OCI-LY1 (cell line): ENCODE results near the gene OSBPL6.

Source experiments
- H2AFZ ChIP-seq: fragments of 200-600 bp; sonication (generic), shearing (Covaris generic); 2 replicates; pipeline ENCODE4 v1.6.0; 2014; ENCODE audit warnings: antibody characterized with exemption, mild to moderate bottlenecking, low read length
- H3F3A ChIP-seq: fragments of 200-600 bp; sonication (generic), shearing (Covaris generic); 2 replicates; pipeline ENCODE4 v1.6.0; 2014; ENCODE audit warnings: mild to moderate bottlenecking, antibody characterized with exemption, low read length, moderate library complexity; ENCODE audit not compliant: insufficient read depth
- H3K27ac ChIP-seq: fragments of 200-600 bp; sonication (generic); 2 replicates; pipeline ENCODE4 v1.5.1; 2014; ENCODE audit warnings: low read length, mixed run types, mild to moderate bottlenecking, low read depth; ENCODE audit not compliant: poor library complexity, severe bottlenecking
- H3K27me3 ChIP-seq: fragments of 200-600 bp; sonication (generic); 2 replicates; pipeline ENCODE4 v1.6.0; 2014; ENCODE audit warnings: antibody characterized with exemption, mild to moderate bottlenecking, low read length, moderate library complexity; ENCODE audit not compliant: insufficient read depth
- H3K36me3 ChIP-seq: fragments of 200-600 bp; sonication (generic); 2 replicates; pipeline ENCODE4 v1.6.1; 2014; ENCODE audit warnings: mild to moderate bottlenecking, antibody characterized with exemption, low read length, moderate library complexity, mixed read lengths; ENCODE audit not compliant: insufficient read depth
- H3K4me1 ChIP-seq: fragments of 200-600 bp; sonication (generic); 2 replicates; pipeline ENCODE4 v1.5.1; 2014; ENCODE audit warnings: mild to moderate bottlenecking, low read length, moderate library complexity; ENCODE audit not compliant: insufficient read depth, severe bottlenecking
- H3K4me2 ChIP-seq: fragments of 200-600 bp; sonication (generic), shearing (Covaris generic); 2 replicates; pipeline ENCODE4 v1.6.1; 2014; ENCODE audit warnings: low read length
- H3K4me3 ChIP-seq: fragments of 200-600 bp; sonication (generic); 2 replicates; pipeline ENCODE4 v1.5.1; 2014; ENCODE audit warnings: low read length, low read depth, mild to moderate bottlenecking, mixed read lengths; ENCODE audit not compliant: poor library complexity, severe bottlenecking
- H3K79me2 ChIP-seq: fragments of 200-600 bp; shearing (Covaris generic); 2 replicates; pipeline ENCODE4 v1.6.1; 2016; ENCODE audit warnings: mixed run types, low read length, mixed read lengths; ENCODE audit not compliant: insufficient read depth
- H3K9ac ChIP-seq: fragments of 200-600 bp; sonication (generic), shearing (Covaris generic); 2 replicates; pipeline ENCODE4 v1.6.1; 2014; ENCODE audit warnings: mild to moderate bottlenecking, low read length, mixed read lengths
- H3K9me2 ChIP-seq: fragments of 200-600 bp; sonication (generic), shearing (Covaris generic); 2 replicates; pipeline ENCODE4 v1.6.1; 2014; ENCODE audit warnings: low read depth, mild to moderate bottlenecking, low read length, mixed read lengths
- H3K9me3 ChIP-seq: fragments of 200-600 bp; shearing (Covaris generic); 2 replicates; pipeline ENCODE4 v1.6.1; 2014; ENCODE audit warnings: low read length, mixed read lengths
- H4K20me1 ChIP-seq: fragments of 200-600 bp; sonication (generic), shearing (Covaris generic); 2 replicates; pipeline ENCODE4 v1.6.0; 2016; ENCODE audit warnings: mild to moderate bottlenecking, low read length; ENCODE audit not compliant: insufficient read depth
- EZH2 ChIP-seq: fragments of 200-600 bp; sonication (generic), shearing (Covaris generic); IDR thresholded peaks from 2 replicates; pipeline ENCODE4 v1.8.0; 2017; ENCODE audit warnings: borderline replicate concordance, mixed run types, mild to moderate bottlenecking, antibody characterized with exemption, low read length, moderate library complexity, mixed read lengths
- TF ChIP-seq, protein P1 (sequence below): fragments of 200-600 bp; sonication (generic), shearing (Covaris generic); IDR thresholded peaks from 2 replicates; pipeline ENCODE4 v1.5.1; 2017; ENCODE audit warnings: mild to moderate bottlenecking, antibody characterized with exemption, low read length, moderate library complexity, mixed read lengths

OSBPL6 gene

DNA sequence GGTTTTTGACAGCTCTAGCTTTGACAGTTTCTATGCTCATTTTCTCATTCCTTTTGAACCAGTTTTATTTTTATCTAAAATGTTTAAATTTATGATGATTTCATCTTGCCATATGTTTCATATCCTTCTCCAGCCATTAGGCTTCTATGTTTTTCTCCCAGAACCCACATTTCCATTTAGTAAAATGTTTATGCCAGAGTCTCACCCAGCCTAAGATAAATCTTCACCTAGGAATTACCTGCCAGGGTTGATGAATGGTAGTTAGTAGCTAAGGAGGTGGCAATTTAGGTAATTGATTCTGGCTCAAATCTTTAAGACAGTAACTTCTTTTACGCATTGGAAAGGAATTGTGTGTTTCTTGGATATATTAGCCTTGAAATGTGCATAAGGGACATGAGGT lies 173.0 kb downstream of the OSBPL6 start:
- no peaks in the 10 kb centered on the region for H3K79me2 ChIP-seq
- H3K27me3 ChIP-seq = no peaks in the 10 kb centered on the region
- no peak overlapping the region for H3K4me3 ChIP-seq
- H3K9me2 ChIP-seq = no peaks in the 10 kb centered on the region
- H3F3A ChIP-seq = no peaks in the 10 kb centered on the region
- no peaks in the 10 kb centered on the region for H3K4me1 ChIP-seq
- no peak overlapping the region for H3K9ac ChIP-seq
- no peak for TF ChIP-seq EZH2
- TF ChIP-seq, protein P1, sequence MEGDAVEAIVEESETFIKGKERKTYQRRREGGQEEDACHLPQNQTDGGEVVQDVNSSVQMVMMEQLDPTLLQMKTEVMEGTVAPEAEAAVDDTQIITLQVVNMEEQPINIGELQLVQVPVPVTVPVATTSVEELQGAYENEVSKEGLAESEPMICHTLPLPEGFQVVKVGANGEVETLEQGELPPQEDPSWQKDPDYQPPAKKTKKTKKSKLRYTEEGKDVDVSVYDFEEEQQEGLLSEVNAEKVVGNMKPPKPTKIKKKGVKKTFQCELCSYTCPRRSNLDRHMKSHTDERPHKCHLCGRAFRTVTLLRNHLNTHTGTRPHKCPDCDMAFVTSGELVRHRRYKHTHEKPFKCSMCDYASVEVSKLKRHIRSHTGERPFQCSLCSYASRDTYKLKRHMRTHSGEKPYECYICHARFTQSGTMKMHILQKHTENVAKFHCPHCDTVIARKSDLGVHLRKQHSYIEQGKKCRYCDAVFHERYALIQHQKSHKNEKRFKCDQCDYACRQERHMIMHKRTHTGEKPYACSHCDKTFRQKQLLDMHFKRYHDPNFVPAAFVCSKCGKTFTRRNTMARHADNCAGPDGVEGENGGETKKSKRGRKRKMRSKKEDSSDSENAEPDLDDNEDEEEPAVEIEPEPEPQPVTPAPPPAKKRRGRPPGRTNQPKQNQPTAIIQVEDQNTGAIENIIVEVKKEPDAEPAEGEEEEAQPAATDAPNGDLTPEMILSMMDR = no peak
- no peaks in the 10 kb centered on the region for H3K9me3 ChIP-seq
- no peak overlapping the region for H3K27ac ChIP-seq
- no peak overlapping the region for H3K4me2 ChIP-seq
- no peaks in the 10 kb centered on the region for H3K36me3 ChIP-seq
- H2AFZ ChIP-seq = no peak overlapping the region
- H4K20me1 ChIP-seq = no peaks in the 10 kb centered on the region

DNA sequence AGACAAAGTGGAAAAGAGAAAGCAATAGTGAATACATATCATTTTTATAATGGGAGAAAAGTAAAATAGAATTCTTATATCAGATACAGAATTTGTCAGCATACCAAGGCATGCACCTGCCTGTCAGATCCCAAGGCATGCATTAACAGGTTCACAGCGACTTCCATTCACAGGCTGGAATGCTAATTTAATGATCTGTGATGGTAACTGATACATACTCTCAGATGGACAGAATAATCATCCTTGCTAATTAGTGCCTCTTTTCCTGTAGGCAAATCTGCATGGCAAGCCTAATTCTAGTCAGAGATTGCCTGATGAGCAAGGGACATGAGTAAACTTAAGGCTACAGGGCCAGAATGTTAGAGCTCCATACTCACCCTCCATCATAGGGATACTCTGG lies 180.6 kb downstream of the OSBPL6 start:
- Histone ChIP-seq H3K9me3 (no peaks in the 10 kb centered on the region), H3F3A (no peaks in the 10 kb centered on the region), H3K4me2 (no peak overlapping the region), H4K20me1 (no peaks in the 10 kb centered on the region), H3K4me3 (no peak overlapping the region), H3K4me1 (no peaks in the 10 kb centered on the region), H3K79me2 (no peaks in the 10 kb centered on the region), H3K36me3 (no peaks in the 10 kb centered on the region), H2AFZ (no peak overlapping the region), H3K27me3 (no peaks in the 10 kb centered on the region), H3K9me2 (no peaks in the 10 kb centered on the region), H3K9ac (no peak overlapping the region), H3K27ac (no peak overlapping the region)
- no peak for TF ChIP-seq EZH2
- TF ChIP-seq, protein P1 = no peak

DNA sequence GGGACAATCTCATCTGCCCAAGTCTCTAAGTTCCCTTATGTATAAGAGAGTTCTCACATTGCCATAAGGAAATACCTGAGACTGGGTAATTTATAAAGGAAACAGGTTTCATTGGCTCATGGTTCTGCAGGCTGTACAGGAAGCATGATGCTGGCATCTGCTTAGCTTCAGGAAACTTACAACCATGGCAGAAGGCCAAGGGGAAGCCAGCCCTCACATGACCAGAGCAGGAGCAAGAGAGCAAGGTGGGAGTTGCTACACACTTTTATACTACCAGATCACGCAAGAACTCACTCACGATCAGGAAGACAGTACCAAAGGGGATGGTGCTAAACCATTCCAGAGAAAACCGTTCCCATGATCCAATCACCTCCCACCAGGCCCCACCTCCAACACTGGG lies 182.7 kb downstream of the OSBPL6 start:
- H3K9me3 ChIP-seq = no peaks in the 10 kb centered on the region
- no peak overlapping the region for H3K9ac ChIP-seq
- H3K4me1 ChIP-seq = no peaks in the 10 kb centered on the region
- no peaks in the 10 kb centered on the region for H3K9me2 ChIP-seq
- no peaks in the 10 kb centered on the region for H3K79me2 ChIP-seq
- no peaks in the 10 kb centered on the region for H3K36me3 ChIP-seq
- no peak overlapping the region for H3K4me3 ChIP-seq
- H3F3A ChIP-seq = no peaks in the 10 kb centered on the region
- H3K27ac ChIP-seq = no peak overlapping the region
- TF ChIP-seq, protein P1 = no peak
- no peak for TF ChIP-seq EZH2
- H3K4me2 ChIP-seq = no peak overlapping the region
- H2AFZ ChIP-seq = no peak overlapping the region
- no peaks in the 10 kb centered on the region for H3K27me3 ChIP-seq
- H4K20me1 ChIP-seq = no peaks in the 10 kb centered on the region
